ENCODE results near the gene GTF2A1.
"Not testable (repeated sequence)": the region's sequence is repeated elsewhere in the genome, so short reads cannot be mapped to it uniquely, and the experiment has no call there.

The GTF2A1 gene

GRCh38 chr14:81220830-81221578 lies at the start of gene GTF2A1:
Gene GTF2A1, minus strand, starts transcription at chr14:81220959. Its CDS starts 441 bp downstream, at chr14:81220518.
- peak; percentile 90 for DNase-seq (ENCODE audit: low read depth)

GRCh38 chr14:81269979-81270375 lies 49.2 kb upstream of the GTF2A1 start:
- DNase-seq (ENCODE audit: low read depth), result no peak

GRCh38 chr14:81269100-81269978 lies 48.6 kb upstream of the GTF2A1 start:
- no peak for DNase-seq (ENCODE audit: low read depth)

- no peak for DNase-seq (ENCODE audit: low read depth)
Measured at GRCh38 chr14:81268016-81268416, 47.3 kb upstream of the GTF2A1 start.

GRCh38 chr14:81265636-81266169 lies 44.9 kb upstream of the GTF2A1 start:
- no peak for DNase-seq (ENCODE audit: low read depth)

- DNase-seq (ENCODE audit: low read depth), result no peak
Measured at GRCh38 chr14:81264671-81265070, 43.9 kb upstream of the GTF2A1 start.

GRCh38 chr14:81263777-81264410 lies 43.1 kb upstream of the GTF2A1 start:
- no peak for DNase-seq (ENCODE audit: low read depth)

- DNase-seq (ENCODE audit: low read depth), result no peak
Measured at GRCh38 chr14:81261176-81261575, 40.4 kb upstream of the GTF2A1 start.

- no peak for DNase-seq (ENCODE audit: low read depth)
Measured at GRCh38 chr14:81260732-81261131, 40.0 kb upstream of the GTF2A1 start.

- no peak for DNase-seq (ENCODE audit: low read depth)
Measured at GRCh38 chr14:81256289-81256960, 35.7 kb upstream of the GTF2A1 start.

GRCh38 chr14:81252278-81252677 lies 31.5 kb upstream of the GTF2A1 start:
- DNase-seq (ENCODE audit: low read depth), result no peak

GRCh38 chr14:81247271-81247766 lies 26.6 kb upstream of the GTF2A1 start:
- DNase-seq (ENCODE audit: low read depth), result no peak

GRCh38 chr14:81246461-81247270 lies 25.9 kb upstream of the GTF2A1 start:
- DNase-seq (ENCODE audit: low read depth), result no peak

- no peak for DNase-seq (ENCODE audit: low read depth)
Measured at GRCh38 chr14:81245771-81246170, 25.0 kb upstream of the GTF2A1 start.

- not testable (repeated sequence) for DNase-seq (ENCODE audit: low read depth)
Measured at GRCh38 chr14:81244431-81244830, 23.7 kb upstream of the GTF2A1 start.

- no peak for DNase-seq (ENCODE audit: low read depth)
Measured at GRCh38 chr14:81243499-81243898, 22.7 kb upstream of the GTF2A1 start.

- not testable (repeated sequence) for DNase-seq (ENCODE audit: low read depth)
Measured at GRCh38 chr14:81236849-81237248, 16.1 kb upstream of the GTF2A1 start.

GRCh38 chr14:81236138-81236537 lies 15.4 kb upstream of the GTF2A1 start:
- DNase-seq (ENCODE audit: low read depth), result no peak

GRCh38 chr14:81235096-81235495 lies 14.3 kb upstream of the GTF2A1 start:
- no peak for DNase-seq (ENCODE audit: low read depth)

- no peak for DNase-seq (ENCODE audit: low read depth)
Measured at GRCh38 chr14:81234278-81234677, 13.5 kb upstream of the GTF2A1 start.

- DNase-seq (ENCODE audit: low read depth), result no peak
Measured at GRCh38 chr14:81233615-81234014, 12.9 kb upstream of the GTF2A1 start.

All from activated T-cell treated with anti-CD3 and anti-CD28 coated beads for 24 hours (primary cell).